Transverse colon (tissue), 4 donors: ENCODE measurements around the gene MAN1A2. TPM values are rescaled to one million over a fixed set of nuclear protein-coding genes. Genes with fewer than 3 reads are reported as not detected.

Source experiments
- DNase-seq: peaks from one replicate; pipeline ENCODE4 v3.0.0-alpha.2; 2019
- H3K27ac ChIP-seq, 4 donors: fragments of 200-600 bp; sonication (generic); 2 replicates each; pipeline ENCODE4 v1.5.1; 2016 to 2018; ENCODE audit warnings: inconsistent platforms in 4 of 4
- H3K27me3 ChIP-seq: fragments of 200-600 bp; sonication (generic); 2 replicates; pipeline ENCODE4 v1.5.1; 2017; ENCODE audit warnings: inconsistent platforms
- H3K36me3 ChIP-seq, 4 donors: fragments of 200-600 bp; sonication (generic); 2 replicates each; pipeline ENCODE4 v1.5.1; 2017 to 2019; ENCODE audit warnings: inconsistent platforms in 4 of 4
- H3K4me1 ChIP-seq, 4 donors: fragments of 200-600 bp; sonication (generic); 2 replicates each; pipeline ENCODE4 v1.5.1; 2017 to 2020; ENCODE audit warnings: inconsistent platforms in 4 of 4
- H3K4me3 ChIP-seq, 4 donors: fragments of 200-600 bp; sonication (generic); 1 replicate in 1 of 4; 2 replicates in 3 of 4; pipeline versions ENCODE4 v1.5.1 to v1.6.1; 2017 to 2019; ENCODE audit warnings: inconsistent platforms in 4 of 4
- H3K9me3 ChIP-seq, 2 donors: fragments of 200-600 bp; sonication (generic); 2 replicates each; pipeline ENCODE4 v1.5.1; 2017 to 2019; ENCODE audit warnings: inconsistent platforms in 2 of 2
- EP300 ChIP-seq: sonication (generic); formaldehyde crosslinking; IDR thresholded peaks from one replicate; pipeline ENCODE4 v1.6.1; 2017; ENCODE audit warnings: antibody characterized with exemption, low read depth
- POLR2A ChIP-seq: fragments of 450-650 bp; IDR thresholded peaks from one replicate; pipeline ENCODE4 v1.6.1; 2016; ENCODE audit warnings: antibody characterized with exemption, mild to moderate bottlenecking, moderate library complexity
- POLR2AphosphoS5 ChIP-seq, 3 donors: sonication (generic); formaldehyde crosslinking; IDR thresholded peaks; one replicate each; pipeline ENCODE4 v1.6.1; 2016; ENCODE audit warnings: antibody characterized with exemption in 3 of 3
- WGBS, 2 donors: methylation state at CpG; one replicate each; pipeline ENCODE4 v1.1.5; 2018; ENCODE audit warnings: low coverage in 1 of 2; 5-methylcytosine and 5-hydroxymethylcytosine counted together
- in situ Hi-C, 4 donors: fragments of 200-750 bp; cut with MboI; loops; one replicate each; pipeline versions ENCODE4 v1.15.0 to v1.15.1; 2017; ENCODE audit warnings: low sequenced_read_pairs in 3 of 4, low pct_ligation_motif_present in 1 of 4, low pct_unique_long_range_greater_than_20kb in 1 of 4
- intact Hi-C: fragments of 100-400 bp; cut with DNase I; formaldehyde crosslinking; loops from one replicate; pipeline ENCODE4 v1.15.1; 2023; ENCODE audit warnings: low total_unique reads
- total RNA-seq, 4 donors: library from RNA; depleted of rRNA; stranded (reverse); fragments of >200 nt; gene quantifications; one replicate each; pipeline ENCODE4 v1.1.0, GENCODE V29; 2016
- TF ChIP-seq, protein P1 (sequence below), 5 experiments: fragments of 200-600 bp in 3 of 5; fragments of 450-650 bp in 2 of 5; sonication (generic) in 3 of 5; IDR thresholded peaks; 1 replicate in 2 of 5; 2 replicates in 3 of 5; pipeline ENCODE4 v1.5.1; 2016 to 2017; ENCODE audit warnings: antibody characterized with exemption in 5 of 5, inconsistent platforms in 3 of 5, mild to moderate bottlenecking in 2 of 5, moderate library complexity in 1 of 5

Gene MAN1A2
- total RNA-seq, 4 donors from 2014 or later, result 9.0 to 38.6 (median 21.6) TPM

DNA sequence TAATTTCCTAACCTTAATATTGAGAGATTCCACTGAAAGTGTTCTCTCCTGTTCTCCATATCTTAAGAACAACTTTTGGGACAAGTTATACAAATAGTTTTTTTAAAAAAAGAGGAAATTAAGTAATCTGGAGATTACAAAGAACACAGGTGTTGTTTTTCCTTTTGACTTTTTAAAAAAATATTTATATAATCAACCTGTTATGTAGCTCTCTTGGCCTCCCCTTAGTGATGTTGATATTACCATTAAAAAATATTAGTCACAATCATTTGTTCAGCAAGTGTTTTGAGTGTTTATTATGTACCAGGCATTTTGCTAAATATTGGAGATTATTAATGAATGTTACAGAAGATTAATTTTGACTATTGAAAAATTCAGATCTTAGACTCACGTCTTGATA, 8.1 kb downstream of the MAN1A2 start:
- intact Hi-C loops (no loop called here), in situ Hi-C loops (no loop called here)
- WGBS, 2 donors, result 95 to 100% methylated on average over 1 of the region's 1 CpG
- H3K36me3 ChIP-seq, result no peaks in the 10 kb centered on the region
- H3K4me3 ChIP-seq, result no peak overlapping the region
- no peak overlapping the region for H3K27ac ChIP-seq
- no peaks in the 10 kb centered on the region for H3K9me3 ChIP-seq
- H3K4me1 ChIP-seq, result peaks cover 3 to 29% (median 14%) of the 10 kb centered on the region in 4 donors
- DNase-seq, result no peak
- no peaks in the 10 kb centered on the region for H3K27me3 ChIP-seq
- TF ChIP-seq, protein P1, sequence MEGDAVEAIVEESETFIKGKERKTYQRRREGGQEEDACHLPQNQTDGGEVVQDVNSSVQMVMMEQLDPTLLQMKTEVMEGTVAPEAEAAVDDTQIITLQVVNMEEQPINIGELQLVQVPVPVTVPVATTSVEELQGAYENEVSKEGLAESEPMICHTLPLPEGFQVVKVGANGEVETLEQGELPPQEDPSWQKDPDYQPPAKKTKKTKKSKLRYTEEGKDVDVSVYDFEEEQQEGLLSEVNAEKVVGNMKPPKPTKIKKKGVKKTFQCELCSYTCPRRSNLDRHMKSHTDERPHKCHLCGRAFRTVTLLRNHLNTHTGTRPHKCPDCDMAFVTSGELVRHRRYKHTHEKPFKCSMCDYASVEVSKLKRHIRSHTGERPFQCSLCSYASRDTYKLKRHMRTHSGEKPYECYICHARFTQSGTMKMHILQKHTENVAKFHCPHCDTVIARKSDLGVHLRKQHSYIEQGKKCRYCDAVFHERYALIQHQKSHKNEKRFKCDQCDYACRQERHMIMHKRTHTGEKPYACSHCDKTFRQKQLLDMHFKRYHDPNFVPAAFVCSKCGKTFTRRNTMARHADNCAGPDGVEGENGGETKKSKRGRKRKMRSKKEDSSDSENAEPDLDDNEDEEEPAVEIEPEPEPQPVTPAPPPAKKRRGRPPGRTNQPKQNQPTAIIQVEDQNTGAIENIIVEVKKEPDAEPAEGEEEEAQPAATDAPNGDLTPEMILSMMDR (IDR thresholded peaks at IDR 0.05), result no peak
- no peak for TF ChIP-seq POLR2AphosphoS5 (IDR thresholded peaks at IDR 0.05)
- no peak for TF ChIP-seq EP300
- no peak for TF ChIP-seq POLR2A

DNA sequence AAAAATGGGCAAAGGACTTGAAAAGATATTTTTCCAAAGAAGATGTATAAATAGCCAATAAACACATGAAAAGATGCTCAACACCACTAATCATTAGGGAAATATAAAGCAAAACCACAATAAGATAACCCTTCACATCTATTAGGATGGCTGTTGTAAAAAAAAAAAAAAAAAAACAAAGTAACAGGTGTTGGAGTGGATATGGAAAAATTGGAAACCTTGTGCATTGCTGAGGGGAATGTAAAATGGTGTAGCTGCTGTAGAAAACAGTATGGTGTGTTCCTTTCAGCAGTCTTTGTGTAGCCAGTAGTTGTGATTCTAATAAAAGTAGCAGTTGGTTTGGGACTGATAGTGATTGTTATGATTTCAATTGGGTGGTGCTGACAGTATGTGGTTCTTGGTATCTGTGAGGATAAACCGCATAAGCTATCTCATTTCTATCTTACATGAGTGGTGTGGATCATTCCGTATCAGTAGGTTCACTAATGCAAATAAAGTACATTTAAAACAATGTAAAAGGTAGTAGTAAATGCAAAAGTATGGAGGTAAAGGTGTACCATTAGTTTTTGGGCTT, 19.9 kb downstream of the MAN1A2 start:
- Histone ChIP-seq H3K4me1 (peaks cover 0 to 21% (median 5%) of the 10 kb centered on the region in 4 donors), H3K9me3 (peaks cover 10 to 16% of the 10 kb centered on the region in 2 donors), H3K27ac (no peak overlapping the region), H3K36me3 (no peaks in the 10 kb centered on the region), H3K27me3 (no peaks in the 10 kb centered on the region), H3K4me3 (no peak overlapping the region)
- TF ChIP-seq EP300 (no peak), POLR2A (no peak), POLR2AphosphoS5 (IDR thresholded peaks at IDR 0.05) (no peak)
- TF ChIP-seq, protein P1 (IDR thresholded peaks at IDR 0.05), result no peak
- DNase-seq, result no peak
- intact Hi-C loops (no loop called here), in situ Hi-C loops (no loop called here)
- WGBS, 2 donors, result 89 to 93% methylated on average over 2 of the region's 2 CpGs

DNA sequence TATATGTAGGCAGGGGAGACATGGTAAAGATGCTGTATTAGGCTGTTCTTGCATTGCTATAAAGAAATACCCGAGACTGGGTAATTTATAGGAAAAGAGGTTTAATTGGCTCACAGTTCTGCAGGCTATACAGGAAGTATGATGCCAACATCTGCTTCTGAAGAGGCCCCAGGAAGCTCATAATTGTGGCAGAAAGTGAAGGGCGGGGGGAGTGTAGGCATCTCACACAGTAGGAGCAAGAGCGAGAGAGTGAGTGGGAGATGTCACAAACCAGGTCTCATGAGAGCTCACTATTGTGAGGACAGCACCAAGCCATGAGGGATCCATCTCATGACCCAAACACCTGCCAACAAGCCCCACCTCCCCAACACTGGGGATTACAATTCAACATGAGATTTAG, 21.1 kb downstream of the MAN1A2 start:
- Histone ChIP-seq H3K27me3 (no peaks in the 10 kb centered on the region), H3K4me3 (no peak overlapping the region), H3K36me3 (no peaks in the 10 kb centered on the region), H3K9me3 (peaks cover 4 to 9% of the 10 kb centered on the region in 2 donors), H3K27ac (no peak overlapping the region), H3K4me1 (peaks cover 0 to 33% (median 5%) of the 10 kb centered on the region in 4 donors)
- WGBS, 2 donors, result 89 to 100% methylated on average over 1 to 3 of the region's 3 CpGs
- intact Hi-C loops, result no loop called here
- DNase-seq, result no peak
- TF ChIP-seq, protein P1 (IDR thresholded peaks at IDR 0.05), result no peak
- TF ChIP-seq POLR2AphosphoS5 (IDR thresholded peaks at IDR 0.05) (no peak), EP300 (no peak), POLR2A (no peak)
- in situ Hi-C loops, result no loop called here

- H3K4me1 ChIP-seq, result peaks cover 0 to 34% (median 5%) of the 10 kb centered on the region in 4 donors
- no peaks in the 10 kb centered on the region for H3K9me3 ChIP-seq
- H3K4me3 ChIP-seq, result no peak overlapping the region
- in situ Hi-C loops (no loop called here), intact Hi-C loops (no loop called here)
- no peaks in the 10 kb centered on the region for H3K27me3 ChIP-seq
- WGBS, 2 donors, result 89% methylated on average over 3 of the region's 3 CpGs; no CpG with 5 or more reads in 1 of the 2 donors
- no peak for DNase-seq
- TF ChIP-seq EP300, result no peak
- TF ChIP-seq, protein P1 (IDR thresholded peaks at IDR 0.05), result no peak
- no peak for TF ChIP-seq POLR2A
- no peak for TF ChIP-seq POLR2AphosphoS5 (IDR thresholded peaks at IDR 0.05)
- no peaks in the 10 kb centered on the region for H3K36me3 ChIP-seq
- no peak overlapping the region for H3K27ac ChIP-seq
These were observed 22.0 kb downstream of the MAN1A2 start for GRCh38 chr1:117389284-117389683.
